Liver (tissue), 9 donors: ENCODE data around the gene PLLP. TPM values are rescaled to one million over a fixed set of nuclear protein-coding genes. Genes with fewer than 3 reads are reported as not detected.
A peak's percentile ranks its signal among the peaks of the same experiment; 100 is the strongest.

ENCODE experiments used
- DNase-seq: peaks from one replicate; pipeline ENCODE4 v3.0.0-alpha.2; 2017; ENCODE audit warnings: low spot score
- H3K27ac ChIP-seq, 2 donors: one replicate each; pipeline ENCODE4 v1.7.0; 2013; ENCODE audit warnings: inconsistent platforms in 2 of 2, low read length in 2 of 2, control low read depth in 1 of 2, low read depth in 1 of 2, mild to moderate bottlenecking in 1 of 2
- H3K27me3 ChIP-seq, 4 donors: one replicate each; pipeline versions ENCODE4 v1.6.1 to v1.7.0; 2013; ENCODE audit warnings: low read length in 3 of 4, inconsistent platforms in 1 of 4, mild to moderate bottlenecking in 1 of 4, moderate library complexity in 1 of 4; ENCODE audit not compliant: control insufficient read depth in 4 of 4, insufficient read depth in 4 of 4
- H3K36me3 ChIP-seq, 4 donors: one replicate each; pipeline versions ENCODE4 v1.6.1 to v1.7.0; 2013; ENCODE audit warnings: low read length in 3 of 4, mild to moderate bottlenecking in 3 of 4, low read depth in 1 of 4, moderate library complexity in 1 of 4; ENCODE audit not compliant: control insufficient read depth in 4 of 4, insufficient read depth in 3 of 4
- H3K4me1 ChIP-seq, 4 donors: one replicate each; pipeline versions ENCODE4 v1.6.1 to v1.7.0; 2013; ENCODE audit warnings: low read length in 3 of 4, mild to moderate bottlenecking in 3 of 4, moderate library complexity in 1 of 4; ENCODE audit not compliant: control insufficient read depth in 4 of 4, insufficient read depth in 4 of 4
- H3K4me3 ChIP-seq, 3 donors: one replicate each; pipeline versions ENCODE4 v1.6.1 to v1.7.0; 2013; ENCODE audit warnings: low read length in 3 of 3, control low read depth in 1 of 3, low read depth in 1 of 3, mild to moderate bottlenecking in 1 of 3
- H3K9ac ChIP-seq, 2 donors: one replicate each; pipeline ENCODE4 v1.7.0; 2013; ENCODE audit warnings: low read length in 2 of 2, mild to moderate bottlenecking in 2 of 2, moderate library complexity in 2 of 2, control low read depth in 1 of 2, low read depth in 1 of 2
- H3K9me3 ChIP-seq, 4 donors: one replicate each; pipeline versions ENCODE4 v1.6.1 to v1.7.0; 2013; ENCODE audit warnings: low read length in 3 of 4; ENCODE audit not compliant: control insufficient read depth in 4 of 4
- ATF3 ChIP-seq: IDR thresholded peaks from 2 replicates; pipeline ENCODE4 v1.6.1; 2016; ENCODE audit warnings: antibody characterized with exemption
- CTCF ChIP-seq: fragments of 150-350 bp; IDR thresholded peaks from 2 replicates; pipeline ENCODE4 v1.5.1; 2017; ENCODE audit warnings: improper control_type of control experiment, low read depth, low read length; ENCODE audit not compliant: missing input control
- EGR1 ChIP-seq, 2 donors: IDR thresholded peaks; 2 replicates each; pipeline ENCODE4 v1.6.1; 2016 to 2018; ENCODE audit warnings: antibody characterized with exemption in 2 of 2, low read depth in 2 of 2
- FOXA2 ChIP-seq: IDR thresholded peaks from 2 replicates; pipeline ENCODE4 v1.6.1; 2016; ENCODE audit warnings: antibody characterized with exemption
- GABPA ChIP-seq, 2 donors: IDR thresholded peaks in 1 of 2; conservative IDR thresholded peaks in 1 of 2; 2 replicates each; pipeline ENCODE4 v1.6.1; 2016; ENCODE audit warnings: antibody characterized with exemption in 2 of 2, mild to moderate bottlenecking in 1 of 2, moderate library complexity in 1 of 2
- HNF4G ChIP-seq: IDR thresholded peaks from 2 replicates; pipeline ENCODE4 v1.6.1; 2016; ENCODE audit warnings: antibody characterized with exemption
- RAD21 ChIP-seq, 2 donors: IDR thresholded peaks; 2 replicates each; pipeline ENCODE4 v1.6.1; 2016; ENCODE audit warnings: antibody characterized with exemption in 2 of 2, mild to moderate bottlenecking in 2 of 2
- REST ChIP-seq: IDR thresholded peaks from 2 replicates; pipeline ENCODE4 v1.6.1; 2016; ENCODE audit warnings: antibody characterized with exemption, mild to moderate bottlenecking
- RXRA ChIP-seq, 2 donors: IDR thresholded peaks; 2 replicates each; pipeline ENCODE4 v1.6.1; 2017 to 2018; ENCODE audit warnings: antibody characterized with exemption in 2 of 2, mild to moderate bottlenecking in 1 of 2
- SP1 ChIP-seq: IDR thresholded peaks from 2 replicates; pipeline ENCODE4 v1.6.1; 2018; ENCODE audit warnings: antibody characterized with exemption, mild to moderate bottlenecking
- TAF1 ChIP-seq: conservative IDR thresholded peaks from 2 replicates; pipeline ENCODE4 v1.6.1; 2016; ENCODE audit warnings: antibody characterized with exemption, mild to moderate bottlenecking
- YY1 ChIP-seq: IDR thresholded peaks from 2 replicates; pipeline ENCODE4 v1.6.1; 2016; ENCODE audit warnings: antibody characterized with exemption, mild to moderate bottlenecking
- ZBTB33 ChIP-seq: IDR thresholded peaks from 2 replicates; pipeline ENCODE4 v1.6.1; 2016; ENCODE audit warnings: antibody characterized with exemption
- WGBS: extraction: QIAGEN DNeasy Blood & Tissue Kit; methylation state at CpG from one replicate; pipeline ENCODE4 v1.1.7; 2013; 5-methylcytosine and 5-hydroxymethylcytosine counted together
- polyA plus RNA-seq, 2 donors: library from polyadenylated mRNA; stranded (reverse) in 1 of 2; unstranded in 1 of 2; fragments of 200-250 nt in 1 of 2; fragments of >200 nt in 1 of 2; fragmentation: Nextera tagmentation in 1 of 2; extraction: Ambion mirVana in 1 of 2; gene quantifications; one replicate each; pipeline versions ENCODE4 v1.2.1 to v1.2.3, GENCODE V29; 2013 to 2015
- total RNA-seq, 2 donors: library from RNA; depleted of rRNA; stranded (reverse); fragments of >200 nt; gene quantifications; one replicate each; pipeline ENCODE4 v1.2.3, GENCODE V29; 2014
- donor health status: healthy.
- donor health status: healthy.
- donor health status: healthy.
- donor health status: healthy.
- donor health status: healthy.

The PLLP gene
- total and polyA plus RNA-seq, 4 donors = 1.4 to 5.2 (median 2.7) TPM

GRCh38 chr16:57244767-57245471 lies 39.6 kb downstream of the PLLP start, which contains the start of gene ARL2BP (continued):
- TF ChIP-seq ZBTB33 (no peak), TAF1 (no peak), ATF3 (peak; percentile 30), RAD21 (IDR thresholded peaks at IDR 0.05) (peak in 1 of 2 donors; percentile 16), RXRA (IDR thresholded peaks at IDR 0.05) (peak in 1 of 2 donors; percentile 41), GABPA (IDR thresholded peaks at IDR 0.05 in 1 of 2, conservative IDR thresholded peaks at IDR 0.05 in 1 of 2) (peak; percentile 41 to 76), SP1 (peak; percentile 65), CTCF (no peak), EGR1 (IDR thresholded peaks at IDR 0.05; ENCODE audit: low read depth in 2 of 2) (peak in 1 of 2 donors; percentile 14), HNF4G (no peak)

- WGBS = 12% methylated on average over 9 of the region's 9 CpGs
- Histone ChIP-seq H3K4me1 (peaks cover 0 to 28% (median 14%) of the 10 kb centered on the region in 4 donors), H3K4me3 (peak overlapping the region; percentile 45 to 92 (median 59)), H3K27me3 (no peaks in the 10 kb centered on the region), H3K27ac (peak overlapping the region; percentile 27 to 43), H3K9ac (peak overlapping the region in 1 of 2 donors; percentile 21), H3K36me3 (peaks cover 2 to 6% (median 4%) of the 10 kb centered on the region in 4 donors), H3K9me3 (no peaks in the 10 kb centered on the region)
- no peak for DNase-seq
- TF ChIP-seq FOXA2 = no peak
- TF ChIP-seq YY1 = no peak
- no peak for TF ChIP-seq REST
- no peak for TF ChIP-seq CTCF
- TF ChIP-seq TAF1 = no peak
- no peak for TF ChIP-seq RAD21 (IDR thresholded peaks at IDR 0.05)
Measured at GRCh38 chr16:57244463-57244766, 40.1 kb downstream of the PLLP start.
